Kidney (tissue), 14 donors: ENCODE data around the gene EEFSEC. TPM values are rescaled to one million over a fixed set of nuclear protein-coding genes. Genes with fewer than 3 reads are reported as not detected.

Source experiments
- DNase-seq, 5 donors: peaks; one replicate each; pipeline ENCODE4 v3.0.0-alpha.2; 2013 to 2020
- FAIRE-seq: peaks from 2 replicates; lab custom pipeline; 2012; peaks lifted over from hg19 to GRCh38; lab: Jason Lieb, UNC
- H3K27ac ChIP-seq, 2 donors: one replicate each; pipeline ENCODE4 v1.7.0; 2013; ENCODE audit warnings: low read depth in 2 of 2, low read length in 2 of 2, inconsistent platforms in 1 of 2
- H3K27me3 ChIP-seq: one replicate; pipeline ENCODE4 v1.7.1; 2013; ENCODE audit warnings: low read length, inconsistent platforms; ENCODE audit not compliant: control insufficient read depth, insufficient read depth
- H3K36me3 ChIP-seq, 3 donors: one replicate each; pipeline versions ENCODE4 v1.7.0 to v1.7.1; 2013; ENCODE audit warnings: low read length in 3 of 3, control low read depth in 1 of 3, inconsistent platforms in 1 of 3; ENCODE audit not compliant: insufficient read depth in 3 of 3, control insufficient read depth in 2 of 3
- H3K4me1 ChIP-seq, 3 donors: one replicate each; pipeline versions ENCODE4 v1.7.0 to v1.7.1; 2013; ENCODE audit warnings: low read length in 3 of 3, inconsistent platforms in 1 of 3, low read depth in 1 of 3; ENCODE audit not compliant: control insufficient read depth in 2 of 3, insufficient read depth in 2 of 3
- H3K4me3 ChIP-seq, 3 donors: one replicate each; pipeline versions ENCODE4 v1.7.0 to v1.8.1; 2013; ENCODE audit warnings: low read length in 3 of 3, control low read depth in 1 of 3, inconsistent platforms in 1 of 3
- H3K9ac ChIP-seq, 3 donors: one replicate each; pipeline versions ENCODE4 v1.7.0 to v1.7.1; 2013; ENCODE audit warnings: low read length in 3 of 3, control low read depth in 1 of 3, inconsistent platforms in 1 of 3
- H3K9me3 ChIP-seq, 3 donors: one replicate each; pipeline versions ENCODE4 v1.7.0 to v1.7.1; 2013; ENCODE audit warnings: low read length in 3 of 3, control low read depth in 1 of 3, inconsistent platforms in 1 of 3; ENCODE audit not compliant: control insufficient read depth in 2 of 3, insufficient read depth in 1 of 3
- CTCF ChIP-seq: IDR thresholded peaks from 3 replicates; pipeline ENCODE4 v1.5.1; 2012; ENCODE audit warnings: mild to moderate bottlenecking, moderate library complexity, borderline replicate concordance; ENCODE audit not compliant: insufficient read depth; ENCODE audit errors: extremely low read depth
- intact Hi-C: fragments of 100-400 bp; cut with DNase I; formaldehyde crosslinking; loops from one replicate; pipeline ENCODE4 v1.11.1; 2022
- polyA plus RNA-seq: library from polyadenylated mRNA; stranded (reverse); fragments of 350-450 nt; fragmentation: Illumina TruSeq; extraction: RNeasy Lipid Tissue Mini Kit (QIAGEN cat#74804); gene quantifications from one replicate; pipeline ENCODE4 v1.2.3, GENCODE V29; 2014; ENCODE audit warnings: low read depth, low replicate concordance; ENCODE audit not compliant: insufficient read depth
- total RNA-seq: library from RNA; stranded (reverse); fragmentation: NEBNext Ultra II Directional; extraction: Animal tissue kit (Norgen Biotek cat#: 25700); gene quantifications from one replicate; pipeline ENCODE4 v1.2.1, GENCODE V29; 2021
- donor health status: control.
- donor health status: control.
- donor health status: control.
- donor health status: control.
- donor health status: control.
- donor health status: DM: yes; HTN: yes; CAD: no.
- donor health status: Normal renal cell carcinoma (clear cell type).

EEFSEC gene
- total and polyA plus RNA-seq, 2 donors from 2014 or later: 15.2 to 23.2 TPM

GRCh38 chr3:128400671-128401070, 247.4 kb downstream of the EEFSEC start:
- Histone ChIP-seq H3K9me3 (no peaks in the 10 kb centered on the region), H3K36me3 (no peaks in the 10 kb centered on the region), H3K4me1 (no peaks in the 10 kb centered on the region), H3K27me3 (no peaks in the 10 kb centered on the region), H3K4me3 (no peak overlapping the region), H3K27ac (no peak overlapping the region), H3K9ac (no peak overlapping the region)
- intact Hi-C loops: no loop called here
- TF ChIP-seq CTCF: no peak
- no peak for FAIRE-seq
- DNase-seq: no peak

GRCh38 chr3:128402319-128402718, 249.0 kb downstream of the EEFSEC start:
- DNase-seq (no peak), FAIRE-seq (no peak)
- Histone ChIP-seq H3K27me3 (no peaks in the 10 kb centered on the region), H3K4me1 (no peaks in the 10 kb centered on the region), H3K36me3 (no peaks in the 10 kb centered on the region), H3K27ac (no peak overlapping the region), H3K9me3 (no peaks in the 10 kb centered on the region), H3K9ac (peak overlapping the region in 1 of 3 donors; percentile 34), H3K4me3 (no peak overlapping the region)
- intact Hi-C loops: no loop called here
- no peak for TF ChIP-seq CTCF

GRCh38 chr3:128402998-128403397, 249.7 kb downstream of the EEFSEC start:
- no peak for FAIRE-seq
- Histone ChIP-seq H3K9ac (no peak overlapping the region), H3K4me1 (no peaks in the 10 kb centered on the region), H3K36me3 (no peaks in the 10 kb centered on the region), H3K27me3 (no peaks in the 10 kb centered on the region), H3K27ac (no peak overlapping the region), H3K4me3 (no peak overlapping the region), H3K9me3 (no peaks in the 10 kb centered on the region)
- no peak for TF ChIP-seq CTCF
- no peak for DNase-seq
- intact Hi-C loops: no loop called here
